ENCODE results near the gene SDC3.

Gene SDC3

DNA sequence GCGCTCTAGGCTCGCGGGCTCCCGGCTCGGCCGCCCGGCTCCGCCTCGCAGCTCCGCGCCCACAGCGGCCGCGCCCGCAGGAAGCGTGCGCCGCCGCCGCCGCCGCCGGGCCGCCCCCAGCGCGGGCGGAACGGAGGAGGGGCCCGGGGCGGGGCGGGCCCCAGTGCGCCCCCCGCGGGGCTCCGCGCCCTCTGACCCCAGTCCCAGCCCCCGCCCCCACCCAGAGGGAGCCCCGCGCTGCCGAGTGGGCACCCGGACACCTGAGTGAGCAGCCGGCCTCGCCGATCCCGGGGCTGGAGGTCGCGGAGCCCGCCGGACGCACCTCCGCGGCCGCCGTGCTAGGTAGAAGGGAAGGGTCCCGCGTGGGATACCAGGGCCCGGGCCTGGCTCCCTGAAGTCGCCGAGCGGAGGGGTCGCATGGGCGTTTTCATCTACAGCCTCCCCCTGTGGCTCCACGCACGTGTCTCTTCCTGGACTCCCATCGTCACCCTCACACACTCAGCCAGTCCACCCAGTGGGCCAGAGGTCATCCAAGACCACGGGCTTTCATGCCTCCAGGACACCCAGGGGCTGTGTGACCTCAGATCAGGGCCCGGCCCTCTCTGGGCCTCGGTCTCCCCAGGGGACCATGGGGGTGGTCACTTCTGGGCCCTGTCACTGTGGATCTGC is at the start of gene SDC3:
Gene SDC3 (minus strand): TSS at position 63 of the 669 bp plus-strand sequence. CDS start 172 bp downstream, outside the sequence.
- Histone ChIP-seq H3K4me3 (replicated peaks; ENCODE audit: low read depth, low read length) (no peak within 1 kb of the TSS), H3K36me3 (ENCODE audit: control insufficient read depth, insufficient read depth, low read length) (no peaks in the 10 kb centered on the region), H3K27me3 (replicated peaks; ENCODE audit: control insufficient read depth, insufficient read depth, low read length) (peaks cover 6% of the 10 kb centered on the region)
- DNase-seq (ENCODE audit: extremely low read depth, insufficient read length), result no peak
- no peak for TF ChIP-seq CTCF (IDR thresholded peaks at IDR 0.05; ENCODE audit: insufficient read depth, low read length, poor library complexity, severe bottlenecking)

- TF ChIP-seq CTCF (IDR thresholded peaks at IDR 0.05; ENCODE audit: insufficient read depth, low read length, poor library complexity, severe bottlenecking), result no peak
- no peak overlapping the region for H3K4me3 ChIP-seq (replicated peaks; ENCODE audit: low read depth, low read length)
- no peaks in the 10 kb centered on the region for H3K27me3 ChIP-seq (replicated peaks; ENCODE audit: control insufficient read depth, insufficient read depth, low read length)
- DNase-seq (ENCODE audit: extremely low read depth, insufficient read length), result no peak
- peaks cover 11% of the 10 kb centered on the region for H3K36me3 ChIP-seq (ENCODE audit: control insufficient read depth, insufficient read depth, low read length)
Observed at GRCh38 chr1:30957560-30958222, 49.1 kb upstream of the SDC3 start.

- Histone ChIP-seq H3K36me3 (ENCODE audit: control insufficient read depth, insufficient read depth, low read length) (peaks cover 15% of the 10 kb centered on the region), H3K4me3 (replicated peaks; ENCODE audit: low read depth, low read length) (no peak overlapping the region)
Observed at GRCh38 chr1:30955448-30956015, 47.0 kb upstream of the SDC3 start.

GRCh38 chr1:30953685-30954084 is 45.1 kb upstream of the SDC3 start:
- H3K27me3 ChIP-seq (replicated peaks; ENCODE audit: control insufficient read depth, insufficient read depth, low read length), result no peaks in the 10 kb centered on the region
- DNase-seq (ENCODE audit: extremely low read depth, insufficient read length), result no peak
- TF ChIP-seq CTCF (IDR thresholded peaks at IDR 0.05; ENCODE audit: insufficient read depth, low read length, poor library complexity, severe bottlenecking), result no peak
- no peak overlapping the region for H3K4me3 ChIP-seq (replicated peaks; ENCODE audit: low read depth, low read length)
- peaks cover 18% of the 10 kb centered on the region for H3K36me3 ChIP-seq (ENCODE audit: control insufficient read depth, insufficient read depth, low read length)

More at GRCh38 chr1:30955448-30956015, 47.0 kb upstream of the SDC3 start:
- H3K27me3 ChIP-seq (replicated peaks; ENCODE audit: control insufficient read depth, insufficient read depth, low read length), result no peaks in the 10 kb centered on the region
- TF ChIP-seq CTCF (IDR thresholded peaks at IDR 0.05; ENCODE audit: insufficient read depth, low read length, poor library complexity, severe bottlenecking), result no peak
- no peak for DNase-seq (ENCODE audit: extremely low read depth, insufficient read length)

- H3K4me3 ChIP-seq (replicated peaks; ENCODE audit: low read depth, low read length), result no peak overlapping the region
- DNase-seq (ENCODE audit: extremely low read depth, insufficient read length), result no peak
- TF ChIP-seq CTCF (IDR thresholded peaks at IDR 0.05; ENCODE audit: insufficient read depth, low read length, poor library complexity, severe bottlenecking), result no peak
- H3K27me3 ChIP-seq (replicated peaks; ENCODE audit: control insufficient read depth, insufficient read depth, low read length), result no peaks in the 10 kb centered on the region
- peaks cover 25% of the 10 kb centered on the region for H3K36me3 ChIP-seq (ENCODE audit: control insufficient read depth, insufficient read depth, low read length)
Observed at GRCh38 chr1:30952098-30952497, 43.5 kb upstream of the SDC3 start.
